Epithelial cell of proximal tubule (primary cell): Measurements from ENCODE around the gene MYO10. TPM values are rescaled to one million over a fixed set of nuclear protein-coding genes. Genes with fewer than 3 reads are reported as not detected.

Experiments
- DNase-seq: peaks from one replicate; pipeline ENCODE4 v3.0.0-alpha.2; 2011; ENCODE audit warnings: low read depth
- H3K4me3 ChIP-seq: 2 replicates; pipeline ENCODE4 v1.5.1; 2011; ENCODE audit warnings: low read depth, mild to moderate bottlenecking, low read length
- CTCF ChIP-seq: conservative IDR thresholded peaks from 2 replicates; pipeline ENCODE4 v1.5.1; 2012; ENCODE audit warnings: low read depth, mild to moderate bottlenecking, low read length
- total RNA-seq: library from RNA; depleted of rRNA; stranded (reverse); fragments of >200 nt; gene quantifications from 2 replicates; pipeline ENCODE4 v1.2.3, GENCODE V29; 2015

The MYO10 gene
- total RNA-seq, 1 donor from 2014 or later, result 31.5 TPM

DNA sequence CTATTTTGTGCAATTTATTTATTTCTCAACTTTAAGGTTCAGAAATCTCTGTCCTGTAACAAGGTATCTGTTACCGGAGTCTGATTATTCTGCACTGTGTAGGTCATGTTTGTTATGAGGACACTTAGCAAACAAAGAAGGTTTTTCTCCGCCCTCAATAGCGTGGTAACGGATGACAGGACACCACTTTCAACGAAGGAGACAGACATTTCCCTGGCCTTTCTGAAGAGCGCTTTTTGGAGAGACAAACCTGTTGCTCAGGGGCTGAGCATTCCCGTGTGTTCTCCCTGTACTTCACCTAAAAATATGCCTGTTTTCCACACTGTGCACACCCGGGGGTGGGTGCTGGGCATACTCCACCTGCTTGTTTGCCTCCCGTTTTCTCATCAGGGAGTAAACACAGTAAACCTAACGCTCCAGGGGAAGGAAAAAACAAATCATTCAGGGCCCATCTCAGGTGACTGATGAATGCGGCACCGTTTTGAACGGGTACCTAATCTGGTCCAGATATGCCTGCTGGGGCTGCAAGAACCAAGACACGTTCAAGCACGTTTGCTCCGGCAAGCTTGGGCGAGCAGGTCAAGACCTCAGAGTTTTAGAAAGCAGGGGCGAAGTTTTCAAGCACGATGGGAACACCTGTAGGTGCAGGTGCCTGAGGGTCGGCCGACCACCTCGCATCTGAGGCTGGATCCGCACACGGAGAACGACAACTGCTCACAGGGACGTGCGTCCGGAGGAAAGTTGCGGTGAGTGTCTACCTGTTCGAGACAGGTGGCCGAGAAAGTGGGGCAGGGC lies 320.1 kb downstream of the MYO10 start:
- DNase-seq, result no peak

DNA sequence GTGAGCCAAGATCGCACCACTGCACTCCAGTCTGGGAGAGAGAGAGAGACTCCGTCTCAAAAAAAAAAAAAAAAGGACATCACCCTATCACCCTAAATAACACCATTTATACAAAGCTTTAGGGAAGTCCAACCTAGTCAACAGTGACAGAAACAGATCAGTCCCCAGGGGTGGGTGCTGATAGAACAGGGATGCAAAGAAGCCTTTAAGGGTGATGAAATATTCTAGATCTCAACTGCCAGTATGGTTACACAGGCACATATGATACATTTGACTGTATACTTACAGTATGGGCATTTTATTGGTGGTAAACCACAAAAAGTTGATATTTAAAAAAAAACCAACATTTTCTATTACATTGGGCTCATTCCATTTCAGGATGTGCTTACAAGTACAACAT lies 324.1 kb downstream of the MYO10 start:
- no peak for TF ChIP-seq CTCF
- no peak for DNase-seq
- H3K4me3 ChIP-seq, result no peak overlapping the region

More for the DNA sequence above, 320.1 kb downstream of the MYO10 start:
- H3K4me3 ChIP-seq, result peak overlapping the region; percentile 73
- no peak for TF ChIP-seq CTCF
